Measurements from ENCODE around the gene STARD4. TPM values are rescaled to one million over a fixed set of nuclear protein-coding genes. Genes with fewer than 3 reads are reported as not detected.

STARD4 gene
- total RNA-seq, 4 donors from 2014 or later: 4.2 to 8.6 (median 6.8) TPM

- Histone ChIP-seq H3K4me1 (no peaks in the 10 kb centered on the region), H3K27ac (replicated peaks in 1 of 4) (no peak overlapping the region)
- 74% methylated on average over 4 of the region's 4 CpGs for WGBS
These were observed 32.0 kb downstream of the STARD4 start for GRCh38 chr5:111480346-111480745.

GRCh38 chr5:111478898-111479297 lies 33.4 kb downstream of the STARD4 start:
- TF ChIP-seq CTCF (IDR thresholded peaks at IDR 0.05) (no peak), POLR2A (IDR thresholded peaks at IDR 0.05; ENCODE audit: low read depth) (no peak)
- intact Hi-C loops (cut with DNase I): no loop called here
- H3K36me3 ChIP-seq: no peaks in the 10 kb centered on the region
- 91% methylated on average over 2 of the region's 2 CpGs for WGBS
- no peak for DNase-seq (ENCODE audit: extremely low spot score)
- H3K4me3 ChIP-seq: no peak overlapping the region
- no peaks in the 10 kb centered on the region for H3K9me3 ChIP-seq
- no peak overlapping the region for H3K27ac ChIP-seq (replicated peaks in 1 of 4)
- H3K27me3 ChIP-seq: no peaks in the 10 kb centered on the region
- H3K4me1 ChIP-seq: no peaks in the 10 kb centered on the region

More at GRCh38 chr5:111480346-111480745, 32.0 kb downstream of the STARD4 start:
- intact Hi-C loops (cut with DNase I): no loop called here
- TF ChIP-seq POLR2AphosphoS5 (IDR thresholded peaks at IDR 0.05) (no peak), EP300 (IDR thresholded peaks at IDR 0.05) (no peak), CTCF (IDR thresholded peaks at IDR 0.05) (no peak), POLR2A (IDR thresholded peaks at IDR 0.05; ENCODE audit: low read depth) (no peak)
- H3K36me3 ChIP-seq: no peaks in the 10 kb centered on the region
- H3K4me3 ChIP-seq: no peak overlapping the region
- no peaks in the 10 kb centered on the region for H3K27me3 ChIP-seq
- DNase-seq (ENCODE audit: extremely low spot score): no peak
- no peaks in the 10 kb centered on the region for H3K9me3 ChIP-seq

GRCh38 chr5:111478266-111478665 lies 34.1 kb downstream of the STARD4 start:
- 68% methylated on average over 1 of the region's 1 CpG for WGBS
- H3K27me3 ChIP-seq: no peaks in the 10 kb centered on the region
- intact Hi-C loops (cut with DNase I): no loop called here

GRCh38 chr5:111472579-111472978 lies 39.8 kb downstream of the STARD4 start:
- intact Hi-C loops (cut with DNase I): no loop called here
- Histone ChIP-seq H3K27ac (replicated peaks in 1 of 4) (no peak overlapping the region), H3K4me3 (no peak overlapping the region), H3K36me3 (no peaks in the 10 kb centered on the region), H3K4me1 (no peaks in the 10 kb centered on the region), H3K27me3 (no peaks in the 10 kb centered on the region), H3K9me3 (no peaks in the 10 kb centered on the region)
- no peak for DNase-seq (ENCODE audit: extremely low spot score)
- 61% methylated on average over 3 of the region's 3 CpGs for WGBS
- no peak for TF ChIP-seq POLR2AphosphoS5 (IDR thresholded peaks at IDR 0.05)
- TF ChIP-seq POLR2A (IDR thresholded peaks at IDR 0.05; ENCODE audit: low read depth): no peak
- TF ChIP-seq EP300 (IDR thresholded peaks at IDR 0.05): no peak
- no peak for TF ChIP-seq CTCF (IDR thresholded peaks at IDR 0.05)

More at GRCh38 chr5:111478266-111478665, 34.1 kb downstream of the STARD4 start:
- Histone ChIP-seq H3K9me3 (no peaks in the 10 kb centered on the region), H3K4me1 (no peaks in the 10 kb centered on the region), H3K27ac (replicated peaks in 1 of 4) (no peak overlapping the region), H3K36me3 (no peaks in the 10 kb centered on the region), H3K4me3 (no peak overlapping the region)
- TF ChIP-seq POLR2A (IDR thresholded peaks at IDR 0.05; ENCODE audit: low read depth) (no peak), CTCF (IDR thresholded peaks at IDR 0.05) (no peak), EP300 (IDR thresholded peaks at IDR 0.05) (no peak), POLR2AphosphoS5 (IDR thresholded peaks at IDR 0.05) (no peak)
- no peak for DNase-seq (ENCODE audit: extremely low spot score)

- 97% methylated on average over 3 of the region's 3 CpGs for WGBS
- no peak for DNase-seq (ENCODE audit: extremely low spot score)
- Histone ChIP-seq H3K4me3 (no peak overlapping the region), H3K27ac (replicated peaks in 1 of 4) (no peak overlapping the region), H3K9me3 (no peaks in the 10 kb centered on the region), H3K36me3 (no peaks in the 10 kb centered on the region), H3K27me3 (no peaks in the 10 kb centered on the region), H3K4me1 (no peaks in the 10 kb centered on the region)
- TF ChIP-seq CTCF (IDR thresholded peaks at IDR 0.05): no peak
- TF ChIP-seq EP300 (IDR thresholded peaks at IDR 0.05): no peak
- no peak for TF ChIP-seq POLR2AphosphoS5 (IDR thresholded peaks at IDR 0.05)
- TF ChIP-seq POLR2A (IDR thresholded peaks at IDR 0.05; ENCODE audit: low read depth): no peak
- intact Hi-C loops (cut with DNase I): no loop called here
These were observed 40.2 kb downstream of the STARD4 start for GRCh38 chr5:111472096-111472495.
